Coronary artery (tissue), 2 donors: Measurements from ENCODE around the gene KCNK3.

Experiments used
- DNase-seq: peaks from one replicate; pipeline ENCODE4 v3.0.0-alpha.2; 2017; ENCODE audit warnings: low spot score
- H3K27ac ChIP-seq, 2 donors: fragments of 200-600 bp; sonication (generic); one replicate each; pipeline ENCODE4 v1.5.1; 2016 to 2019
- H3K4me3 ChIP-seq: fragments of 200-600 bp; sonication (generic); 2 replicates; pipeline ENCODE4 v1.5.1; 2016; ENCODE audit warnings: mild to moderate bottlenecking, moderate library complexity
- TF ChIP-seq, protein P1 (sequence below): fragments of 200-600 bp; sonication (generic); IDR thresholded peaks from one replicate; pipeline ENCODE4 v1.5.1; 2019; ENCODE audit warnings: antibody characterized with exemption

The KCNK3 gene

GRCh38 chr2:26737221-26737620 lies 44.7 kb downstream of the KCNK3 start:
- TF ChIP-seq, protein P1, sequence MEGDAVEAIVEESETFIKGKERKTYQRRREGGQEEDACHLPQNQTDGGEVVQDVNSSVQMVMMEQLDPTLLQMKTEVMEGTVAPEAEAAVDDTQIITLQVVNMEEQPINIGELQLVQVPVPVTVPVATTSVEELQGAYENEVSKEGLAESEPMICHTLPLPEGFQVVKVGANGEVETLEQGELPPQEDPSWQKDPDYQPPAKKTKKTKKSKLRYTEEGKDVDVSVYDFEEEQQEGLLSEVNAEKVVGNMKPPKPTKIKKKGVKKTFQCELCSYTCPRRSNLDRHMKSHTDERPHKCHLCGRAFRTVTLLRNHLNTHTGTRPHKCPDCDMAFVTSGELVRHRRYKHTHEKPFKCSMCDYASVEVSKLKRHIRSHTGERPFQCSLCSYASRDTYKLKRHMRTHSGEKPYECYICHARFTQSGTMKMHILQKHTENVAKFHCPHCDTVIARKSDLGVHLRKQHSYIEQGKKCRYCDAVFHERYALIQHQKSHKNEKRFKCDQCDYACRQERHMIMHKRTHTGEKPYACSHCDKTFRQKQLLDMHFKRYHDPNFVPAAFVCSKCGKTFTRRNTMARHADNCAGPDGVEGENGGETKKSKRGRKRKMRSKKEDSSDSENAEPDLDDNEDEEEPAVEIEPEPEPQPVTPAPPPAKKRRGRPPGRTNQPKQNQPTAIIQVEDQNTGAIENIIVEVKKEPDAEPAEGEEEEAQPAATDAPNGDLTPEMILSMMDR = no peak
- Histone ChIP-seq H3K27ac (no peak overlapping the region), H3K4me3 (no peak overlapping the region)
- DNase-seq = no peak

DNA sequence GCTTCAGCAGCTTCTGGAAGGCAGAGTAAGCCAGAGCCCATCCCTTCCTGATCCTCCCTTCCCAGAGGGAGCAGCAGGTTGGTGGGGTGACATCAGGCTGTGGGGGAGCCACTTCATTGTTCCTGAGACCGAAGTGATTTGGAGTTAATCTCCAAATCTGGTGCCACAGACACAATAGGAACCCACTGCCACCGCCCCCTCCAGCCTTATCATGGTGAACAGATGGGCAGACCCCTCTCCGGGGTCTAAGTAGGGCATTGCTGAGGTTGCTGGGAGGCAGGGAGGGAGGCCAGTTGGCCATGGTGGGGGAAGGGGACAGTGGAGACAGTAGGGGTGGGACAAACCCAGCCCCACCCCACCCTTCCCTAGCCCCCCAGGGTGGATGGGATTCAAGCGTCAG lies 46.0 kb downstream of the KCNK3 start:
- Histone ChIP-seq H3K4me3 (no peak overlapping the region), H3K27ac (no peak overlapping the region)
- DNase-seq = no peak
- TF ChIP-seq, protein P1 = no peak

GRCh38 chr2:26739514-26739913 lies 47.0 kb downstream of the KCNK3 start:
- Histone ChIP-seq H3K4me3 (no peak overlapping the region), H3K27ac (no peak overlapping the region)
- TF ChIP-seq, protein P1 = no peak
- no peak for DNase-seq

DNA sequence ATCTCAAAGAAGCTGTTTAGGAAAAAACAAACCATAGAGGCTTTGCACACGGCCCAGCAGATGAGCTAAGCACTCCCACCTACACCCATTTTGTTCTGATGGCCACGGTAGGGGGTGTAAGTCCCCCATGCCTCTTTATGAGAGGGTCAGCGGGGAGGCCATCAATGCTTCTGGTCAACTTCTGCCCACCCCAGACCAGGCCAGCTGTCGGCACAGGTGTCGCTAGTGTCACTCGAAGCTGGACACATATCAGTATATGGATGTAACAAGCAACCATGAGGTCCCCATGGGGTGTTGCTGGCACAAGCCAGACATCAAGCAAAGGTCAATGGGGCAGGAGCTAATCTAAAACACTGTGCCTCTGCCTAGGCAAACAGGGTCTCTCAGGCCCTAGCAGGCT lies 47.8 kb downstream of the KCNK3 start:
- no peak overlapping the region for H3K4me3 ChIP-seq
- DNase-seq = no peak
- TF ChIP-seq, protein P1 = no peak
- no peak overlapping the region for H3K27ac ChIP-seq

GRCh38 chr2:26740890-26741302 lies 48.4 kb downstream of the KCNK3 start:
- TF ChIP-seq, protein P1 = no peak
- DNase-seq = no peak
- Histone ChIP-seq H3K4me3 (no peak overlapping the region), H3K27ac (no peak overlapping the region)

GRCh38 chr2:26742048-26742770 lies 49.7 kb downstream of the KCNK3 start:
- no peak for DNase-seq
- H3K4me3 ChIP-seq = no peak overlapping the region
- TF ChIP-seq, protein P1 = no peak
- no peak overlapping the region for H3K27ac ChIP-seq

GRCh38 chr2:26743852-26744251 lies 51.3 kb downstream of the KCNK3 start:
- no peak for DNase-seq
- H3K4me3 ChIP-seq = no peak overlapping the region
- no peak overlapping the region for H3K27ac ChIP-seq
- TF ChIP-seq, protein P1 = no peak
